Stomach smooth muscle (tissue), 2 donors: ENCODE data around the gene ANGPTL4.
A peak's percentile ranks its signal among the peaks of the same experiment; 100 is the strongest.
"Not testable (repeated sequence)": the region's sequence is repeated elsewhere in the genome, so short reads cannot be mapped to it uniquely, and the experiment has no call there.

Experiments used
- H3K27ac ChIP-seq: one replicate; pipeline ENCODE4 v1.7.0; 2013; ENCODE audit warnings: mild to moderate bottlenecking, low read length, inconsistent platforms
- H3K27me3 ChIP-seq, 2 donors: one replicate each; pipeline ENCODE4 v1.7.0; 2013; ENCODE audit warnings: low read length in 2 of 2; ENCODE audit not compliant: insufficient read depth in 2 of 2, control insufficient read depth in 1 of 2
- H3K36me3 ChIP-seq, 2 donors: one replicate each; pipeline ENCODE4 v1.7.0; 2013; ENCODE audit warnings: low read length in 2 of 2; ENCODE audit not compliant: control insufficient read depth in 2 of 2, insufficient read depth in 2 of 2
- H3K4me1 ChIP-seq: one replicate; pipeline ENCODE4 v1.7.0; 2013; ENCODE audit warnings: low read length; ENCODE audit not compliant: control insufficient read depth, insufficient read depth
- H3K4me3 ChIP-seq, 2 donors: one replicate each; pipeline ENCODE4 v1.7.0; 2013; ENCODE audit warnings: low read length in 2 of 2
- H3K9ac ChIP-seq, 2 donors: one replicate each; pipeline ENCODE4 v1.7.0; 2013; ENCODE audit warnings: low read length in 2 of 2, mild to moderate bottlenecking in 1 of 2
- H3K9me3 ChIP-seq, 2 donors: one replicate each; pipeline ENCODE4 v1.7.0; 2013; ENCODE audit warnings: low read length in 2 of 2; ENCODE audit not compliant: control insufficient read depth in 2 of 2
- donor health status: healthy.
- donor health status: Pancreatic carcinoma.

Gene ANGPTL4

GRCh38 chr19:8336072-8336569 lies 27.8 kb upstream of the ANGPTL4 start:
- Histone ChIP-seq H3K4me1 (peaks cover 19% of the 10 kb centered on the region), H3K27me3 (peaks cover 27 to 36% of the 10 kb centered on the region in 2 donors), H3K4me3 (no peak overlapping the region), H3K36me3 (no peaks in the 10 kb centered on the region), H3K9ac (no peak overlapping the region), H3K9me3 (no peaks in the 10 kb centered on the region), H3K27ac (no peak overlapping the region)

DNA sequence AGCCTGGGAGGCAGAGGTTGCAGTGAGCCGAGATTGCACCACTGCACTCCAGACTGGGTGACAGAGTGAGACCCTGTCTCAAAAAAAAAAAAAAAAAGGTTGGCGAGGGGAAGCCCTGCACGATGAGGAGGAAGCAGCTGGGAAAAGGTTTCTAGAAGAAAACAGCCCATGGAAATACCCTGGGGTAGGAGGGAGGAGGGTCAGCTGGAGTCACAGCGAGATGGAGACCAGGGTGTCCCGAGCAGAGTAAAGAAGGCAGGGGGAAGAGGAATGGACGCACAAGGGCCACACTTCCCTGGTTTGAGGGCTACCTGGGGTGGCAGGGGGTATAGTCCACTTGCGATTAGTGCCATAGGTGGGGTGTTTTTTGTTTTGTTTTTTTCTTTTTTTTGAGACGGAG lies 27.3 kb upstream of the ANGPTL4 start:
- H3K27me3 ChIP-seq = peaks cover 27 to 38% of the 10 kb centered on the region in 2 donors
- no peak overlapping the region for H3K27ac ChIP-seq
- H3K4me1 ChIP-seq = peaks cover 19% of the 10 kb centered on the region
- no peaks in the 10 kb centered on the region for H3K9me3 ChIP-seq
- no peak overlapping the region for H3K4me3 ChIP-seq
- no peaks in the 10 kb centered on the region for H3K36me3 ChIP-seq
- H3K9ac ChIP-seq = no peak overlapping the region

GRCh38 chr19:8337728-8338127 lies 26.2 kb upstream of the ANGPTL4 start:
- Histone ChIP-seq H3K27me3 (peaks cover 33 to 45% of the 10 kb centered on the region in 2 donors), H3K27ac (no peak overlapping the region), H3K4me1 (peaks cover 21% of the 10 kb centered on the region), H3K9ac (no peak overlapping the region), H3K4me3 (no peak overlapping the region), H3K9me3 (no peaks in the 10 kb centered on the region), H3K36me3 (no peaks in the 10 kb centered on the region)

DNA sequence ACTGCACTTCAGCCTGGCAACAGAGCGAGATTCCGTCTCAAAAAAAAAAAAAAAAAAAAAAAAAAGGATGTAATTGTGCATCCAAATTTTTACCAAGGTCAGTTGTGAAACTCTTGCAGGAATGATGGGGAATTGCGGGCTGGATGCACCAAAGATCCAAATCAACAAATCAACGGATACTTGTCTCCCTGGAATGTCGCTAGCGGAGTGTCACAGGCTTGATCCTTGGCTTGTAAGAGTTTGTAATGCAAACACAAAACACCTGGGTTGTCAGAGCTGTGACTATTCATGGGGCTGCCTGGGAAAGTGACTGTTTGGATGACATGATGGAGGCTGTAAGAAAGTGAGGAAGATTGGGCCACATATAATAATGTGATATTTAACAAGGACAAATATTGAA lies 25.1 kb upstream of the ANGPTL4 start:
- Histone ChIP-seq H3K4me3 (no peak overlapping the region), H3K4me1 (peaks cover 19% of the 10 kb centered on the region), H3K27me3 (peaks cover 32 to 46% of the 10 kb centered on the region in 2 donors), H3K36me3 (no peaks in the 10 kb centered on the region), H3K27ac (no peak overlapping the region), H3K9me3 (no peaks in the 10 kb centered on the region), H3K9ac (no peak overlapping the region)

DNA sequence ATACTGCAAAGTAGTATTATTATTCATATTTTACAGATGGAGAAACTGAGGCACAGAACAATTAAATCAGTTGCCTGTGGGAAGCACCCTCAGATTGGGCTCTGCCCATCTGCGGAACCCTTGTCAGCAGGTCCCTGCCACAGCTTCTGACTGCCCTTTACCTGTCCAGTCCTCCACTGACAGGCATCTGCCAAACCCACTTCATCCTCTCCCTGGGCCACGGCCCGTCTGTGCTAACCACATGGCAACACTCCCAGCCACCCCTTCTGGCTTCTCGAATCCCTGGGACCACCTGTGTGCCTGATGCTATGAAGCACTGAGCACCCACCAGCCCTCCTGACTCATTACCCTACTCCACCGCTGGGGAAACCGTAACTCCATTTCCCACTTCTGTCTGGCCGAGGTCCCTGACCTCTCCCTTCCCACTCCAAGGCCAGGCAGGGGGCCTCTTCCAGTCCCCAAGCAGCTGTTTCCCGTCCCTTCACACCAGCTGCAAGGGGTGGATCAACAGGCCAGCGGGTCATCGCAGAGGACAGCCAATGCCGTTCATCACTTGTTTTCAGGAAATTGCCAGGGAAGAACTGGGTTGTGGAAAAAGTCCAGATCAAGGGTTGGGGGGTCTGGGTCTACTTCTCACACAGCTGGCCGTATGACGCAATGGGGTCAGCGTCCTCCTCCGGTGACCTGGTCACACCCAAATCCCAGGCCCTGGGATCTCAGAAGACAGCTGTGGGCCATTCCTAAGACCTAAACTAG lies 23.4 kb upstream of the ANGPTL4 start:
- H3K4me3 ChIP-seq = no peak overlapping the region
- peaks cover 25 to 36% of the 10 kb centered on the region in 2 donors for H3K27me3 ChIP-seq

GRCh38 chr19:8341504-8341903 lies 22.5 kb upstream of the ANGPTL4 start:
- not testable (repeated sequence) for H3K9me3 ChIP-seq, H3K27ac ChIP-seq, H3K4me3 ChIP-seq, H3K36me3 ChIP-seq, H3K4me1 ChIP-seq, H3K9ac ChIP-seq
- peaks cover 25 to 30% of the 10 kb centered on the region in 2 donors for H3K27me3 ChIP-seq

More for the DNA sequence above, 23.4 kb upstream of the ANGPTL4 start:
- H3K36me3 ChIP-seq = no peaks in the 10 kb centered on the region
- H3K4me1 ChIP-seq = peaks cover 6% of the 10 kb centered on the region
- no peak overlapping the region for H3K27ac ChIP-seq
- H3K9me3 ChIP-seq = no peaks in the 10 kb centered on the region
- H3K9ac ChIP-seq = no peak overlapping the region

DNA sequence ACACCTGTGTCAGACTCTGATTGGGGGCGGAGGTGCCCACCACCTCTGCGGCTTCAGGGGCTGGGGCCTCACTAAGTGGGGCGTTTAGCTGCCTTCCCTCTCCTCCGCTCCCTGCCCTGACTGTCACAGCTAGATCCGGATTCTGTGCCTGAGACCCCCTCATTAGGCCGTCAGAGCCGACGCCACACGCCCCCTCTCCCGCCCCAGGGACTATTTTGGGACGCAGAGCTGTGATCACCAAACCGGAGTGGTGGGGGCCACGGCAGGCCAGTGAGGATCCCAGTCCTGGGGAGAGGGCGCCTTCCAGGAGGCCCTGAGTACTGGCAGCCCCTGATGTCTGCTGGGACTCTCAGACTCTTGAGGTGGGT lies 21.7 kb upstream of the ANGPTL4 start:
- Histone ChIP-seq H3K27me3 (peaks cover 22 to 30% of the 10 kb centered on the region in 2 donors), H3K4me3 (peak overlapping the region in 1 of 2 donors; percentile 22), H3K9ac (peak overlapping the region in 1 of 2 donors; percentile 21)

DNA sequence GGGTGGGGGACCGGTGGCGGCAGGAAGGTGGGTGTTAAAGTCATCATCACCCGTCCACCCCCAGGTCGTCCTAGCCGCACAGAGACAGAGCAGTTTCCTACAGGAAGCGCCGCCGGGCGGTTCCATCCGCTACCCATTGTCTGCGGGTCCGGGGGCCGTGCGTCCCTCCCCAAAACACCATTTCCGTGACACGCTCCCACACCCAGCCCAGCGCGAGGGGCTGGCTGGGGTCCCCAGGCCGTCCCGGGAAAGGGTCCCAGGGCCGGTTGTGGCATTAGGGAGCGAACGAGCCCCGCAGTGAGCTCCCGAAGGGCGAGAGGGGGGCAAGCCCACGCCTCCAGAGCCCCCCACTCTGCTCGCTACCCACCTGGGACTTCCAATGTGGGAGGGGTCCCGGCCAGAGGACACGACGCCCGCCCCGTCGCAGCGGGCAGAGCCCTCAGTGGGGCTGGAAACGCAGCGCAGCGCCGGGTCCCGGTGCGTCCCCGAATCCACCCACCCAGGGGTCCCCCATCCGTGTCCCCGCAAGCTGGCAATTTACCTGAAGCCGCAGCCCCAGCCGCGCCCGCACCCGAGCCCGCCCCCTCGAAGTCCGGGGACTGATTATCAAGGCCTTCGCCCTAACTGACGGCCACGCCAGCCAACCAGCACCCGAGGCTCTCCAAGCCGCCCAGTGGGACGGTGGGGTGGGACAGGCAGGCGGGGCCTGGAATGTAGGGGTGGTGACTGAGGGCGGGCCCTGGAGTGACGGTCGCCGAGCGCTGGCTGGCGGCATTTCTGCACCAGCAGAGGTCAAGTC lies 21.1 kb upstream of the ANGPTL4 start, which contains the start of gene KANK3:
KANK3 (minus strand) TSS at position 579 of the 799 bp plus-strand sequence. CDS start 5,434 bp downstream, outside the sequence.
- Histone ChIP-seq H3K9me3 (no peaks in the 10 kb centered on the region), H3K9ac (peak within 1 kb of the TSS in 1 of 2 donors; percentile 21), H3K27me3 (peaks cover 19 to 26% of the 10 kb centered on the region in 2 donors), H3K36me3 (no peaks in the 10 kb centered on the region), H3K27ac (peak within 1 kb of the TSS; percentile 31), H3K4me3 (peak within 1 kb of the TSS in 1 of 2 donors; percentile 58), H3K4me1 (peaks cover 6% of the 10 kb centered on the region)

More for the DNA sequence above, 21.7 kb upstream of the ANGPTL4 start:
- no peaks in the 10 kb centered on the region for H3K36me3 ChIP-seq
- H3K4me1 ChIP-seq = peaks cover 6% of the 10 kb centered on the region
- no peaks in the 10 kb centered on the region for H3K9me3 ChIP-seq
- no peak overlapping the region for H3K27ac ChIP-seq

- H3K9me3 ChIP-seq = no peaks in the 10 kb centered on the region
- H3K9ac ChIP-seq = no peak overlapping the region
- H3K4me1 ChIP-seq = peaks cover 6% of the 10 kb centered on the region
- H3K27ac ChIP-seq = no peak overlapping the region
- H3K36me3 ChIP-seq = no peaks in the 10 kb centered on the region
- peak overlapping the region in 1 of 2 donors; percentile 58 for H3K4me3 ChIP-seq
- H3K27me3 ChIP-seq = peaks cover 16 to 26% of the 10 kb centered on the region in 2 donors
These were observed 20.5 kb upstream of the ANGPTL4 start for GRCh38 chr19:8343483-8343844.

- H3K36me3 ChIP-seq, H3K4me3 ChIP-seq, H3K4me1 ChIP-seq, H3K9ac ChIP-seq, H3K27ac ChIP-seq, H3K9me3 ChIP-seq, H3K27me3 ChIP-seq: not testable (repeated sequence)
These were observed 14.2 kb upstream of the ANGPTL4 start for GRCh38 chr19:8349629-8350372.
